GM13976 (cell line): ENCODE measurements around the gene C4B.
"Not testable (repeated sequence)": the region's sequence is repeated elsewhere in the genome, so short reads cannot be mapped to it uniquely, and the experiment has no call there.

Source experiments
- DNase-seq: peaks from one replicate; pipeline ENCODE4 v3.0.0; 2012; ENCODE audit warnings: low spot score
- in situ Hi-C: fragments of 300-500 bp; cut with MboI; formaldehyde crosslinking; loops from one replicate; pipeline ENCODE4 v1.12.0; 2022; ENCODE audit warnings: low sequenced_read_pairs, mixed read lengths, inconsistent platforms; ENCODE audit not compliant: unreplicated experiment
- TF ChIP-seq, protein P1 (sequence below): IDR thresholded peaks from 2 replicates; pipeline ENCODE4 v1.5.1; 2012; ENCODE audit warnings: borderline replicate concordance, mild to moderate bottlenecking; ENCODE audit not compliant: insufficient read depth; ENCODE audit errors: extremely low read depth, missing control alignments, control extremely low read depth

C4B gene

DNA sequence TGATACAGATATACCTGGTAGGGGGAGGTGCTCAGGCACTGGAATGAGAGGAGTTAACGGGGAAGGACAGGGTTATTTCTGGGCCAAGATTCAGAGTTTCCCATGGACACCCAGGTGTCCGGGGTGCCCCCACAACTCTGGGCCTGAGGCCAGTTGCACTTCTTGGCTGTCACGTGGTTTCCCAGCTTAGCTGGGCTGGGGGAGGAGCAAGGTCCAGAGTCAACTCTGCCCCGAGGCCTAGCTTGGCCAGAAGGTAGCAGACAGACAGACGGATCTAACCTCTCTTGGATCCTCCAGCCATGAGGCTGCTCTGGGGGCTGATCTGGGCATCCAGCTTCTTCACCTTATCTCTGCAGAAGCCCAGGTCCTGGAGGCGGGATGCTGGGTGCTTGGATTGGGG, at the start of gene C4B:
TSS of gene C4B (plus strand) at position 249 of the 400 bp plus-strand sequence. CDS start at position 300, 51 bp downstream.
- DNase-seq, in situ Hi-C loops: not testable (repeated sequence)

GRCh38 chr6:31965700-31966099, 48.9 kb upstream of the C4B start:
- DNase-seq, result no peak
- TF ChIP-seq, protein P1, sequence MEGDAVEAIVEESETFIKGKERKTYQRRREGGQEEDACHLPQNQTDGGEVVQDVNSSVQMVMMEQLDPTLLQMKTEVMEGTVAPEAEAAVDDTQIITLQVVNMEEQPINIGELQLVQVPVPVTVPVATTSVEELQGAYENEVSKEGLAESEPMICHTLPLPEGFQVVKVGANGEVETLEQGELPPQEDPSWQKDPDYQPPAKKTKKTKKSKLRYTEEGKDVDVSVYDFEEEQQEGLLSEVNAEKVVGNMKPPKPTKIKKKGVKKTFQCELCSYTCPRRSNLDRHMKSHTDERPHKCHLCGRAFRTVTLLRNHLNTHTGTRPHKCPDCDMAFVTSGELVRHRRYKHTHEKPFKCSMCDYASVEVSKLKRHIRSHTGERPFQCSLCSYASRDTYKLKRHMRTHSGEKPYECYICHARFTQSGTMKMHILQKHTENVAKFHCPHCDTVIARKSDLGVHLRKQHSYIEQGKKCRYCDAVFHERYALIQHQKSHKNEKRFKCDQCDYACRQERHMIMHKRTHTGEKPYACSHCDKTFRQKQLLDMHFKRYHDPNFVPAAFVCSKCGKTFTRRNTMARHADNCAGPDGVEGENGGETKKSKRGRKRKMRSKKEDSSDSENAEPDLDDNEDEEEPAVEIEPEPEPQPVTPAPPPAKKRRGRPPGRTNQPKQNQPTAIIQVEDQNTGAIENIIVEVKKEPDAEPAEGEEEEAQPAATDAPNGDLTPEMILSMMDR, result no peak
- in situ Hi-C loops, result no loop called here

GRCh38 chr6:31966506-31966905, 48.1 kb upstream of the C4B start:
- TF ChIP-seq, protein P1, result no peak
- no peak for DNase-seq
- in situ Hi-C loops, result no loop called here

DNA sequence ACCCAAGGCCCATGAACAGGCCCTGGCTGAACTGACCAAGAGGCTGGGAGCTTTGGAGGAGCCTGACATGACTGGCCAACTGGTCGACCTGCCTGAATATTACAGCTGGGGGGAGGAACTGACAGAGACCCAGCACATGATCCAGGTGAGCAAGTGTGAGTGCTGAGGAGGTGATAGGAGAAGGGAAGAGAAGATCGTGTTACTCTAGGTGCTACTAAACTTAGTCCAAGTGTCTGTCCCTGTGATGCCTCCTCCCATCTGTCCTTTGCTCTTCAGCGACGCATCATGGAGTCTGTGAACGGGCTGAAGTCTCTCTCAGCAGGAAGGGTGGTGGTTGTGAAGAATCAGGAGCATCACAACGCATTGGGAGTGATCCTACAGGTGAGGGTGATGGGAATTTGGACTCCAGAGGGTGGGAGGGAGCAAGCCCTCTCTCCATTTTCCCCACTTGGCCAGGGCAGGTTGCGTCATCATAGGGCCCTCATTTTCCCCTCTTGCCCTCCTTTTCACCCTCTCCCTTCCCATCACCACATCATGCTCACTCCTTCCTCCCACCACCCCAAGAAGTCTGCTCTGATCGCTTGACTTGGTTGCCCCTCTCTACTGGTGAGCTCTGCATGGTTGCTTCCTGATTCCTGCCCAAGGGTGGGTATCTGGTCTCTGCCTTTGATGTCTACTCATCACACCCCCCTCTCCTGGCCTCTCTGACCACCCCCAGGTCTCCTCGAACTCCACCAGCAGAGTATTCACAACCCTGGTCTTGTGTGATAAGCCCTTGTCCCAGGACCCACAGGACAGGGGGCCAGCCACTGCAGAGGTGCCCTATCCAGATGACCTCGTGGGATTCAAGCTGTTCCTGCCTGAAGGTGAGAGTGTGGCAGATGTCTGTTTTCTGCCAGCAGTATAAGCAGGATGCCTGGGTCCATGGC, 47.3 kb upstream of the C4B start:
- in situ Hi-C loops, result no loop called here
- TF ChIP-seq, protein P1, result no peak

DNA sequence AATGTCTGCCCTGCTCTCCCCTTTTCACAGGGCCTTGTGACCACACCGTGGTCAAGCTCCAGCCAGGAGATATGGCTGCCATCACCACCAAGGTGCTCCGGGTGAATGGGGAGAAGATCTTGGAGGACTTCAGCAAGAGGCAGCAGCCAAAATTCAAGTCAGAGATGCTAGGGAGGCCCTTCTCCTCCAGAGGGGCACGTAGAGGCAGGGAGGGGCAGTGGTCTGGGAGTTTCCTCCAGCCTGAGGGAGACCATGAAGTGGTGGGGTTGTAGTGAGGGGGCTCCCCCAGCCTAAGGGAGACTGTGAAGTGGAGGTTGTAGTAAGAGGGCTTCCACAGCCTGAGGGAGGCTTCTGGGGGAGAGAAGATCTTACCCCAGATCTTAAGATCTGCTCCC, 46.7 kb upstream of the C4B start:
- in situ Hi-C loops, result no loop called here
- TF ChIP-seq, protein P1, result no peak
- DNase-seq, result no peak

More for the DNA sequence above, 47.3 kb upstream of the C4B start:
- DNase-seq, result no peak

DNA sequence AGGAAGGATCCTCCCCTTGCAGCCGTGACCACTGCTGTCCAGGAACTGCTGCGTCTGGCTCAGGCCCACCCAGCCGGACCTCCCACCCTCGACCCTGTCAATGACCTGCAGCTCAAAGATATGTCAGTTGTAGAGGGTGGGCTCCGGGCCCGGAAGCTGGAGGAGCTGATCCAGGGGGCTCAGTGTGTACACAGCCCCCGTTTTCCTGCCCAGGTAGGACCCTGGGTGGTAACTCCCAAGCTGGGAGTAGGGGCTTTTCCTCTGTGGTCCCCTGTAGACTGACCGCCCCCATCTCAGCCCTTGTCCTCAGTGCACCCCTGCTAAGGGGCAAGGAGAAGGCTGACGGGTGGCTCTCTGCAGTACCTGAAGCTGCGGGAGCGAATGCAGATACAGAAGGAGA, 46.3 kb upstream of the C4B start:
- in situ Hi-C loops, result no loop called here
- no peak for DNase-seq
- TF ChIP-seq, protein P1, result no peak
